Right cardiac atrium (tissue), 5 donors: ENCODE results near the gene GTF3C5. TPM values are rescaled to one million over a fixed set of nuclear protein-coding genes. Genes with fewer than 3 reads are reported as not detected.
"Not testable (repeated sequence)": the region's sequence is repeated elsewhere in the genome, so short reads cannot be mapped to it uniquely, and the experiment has no call there.

Experiments used
- ATAC-seq, 2 donors: fragments of 200-7000 bp; cut with Tn5 transposase; one replicate each; pipeline versions ENCODE4 v1.8.0 to v1.9.1; 2020; ENCODE audit warnings: moderate library complexity in 2 of 2, mild to moderate bottlenecking in 1 of 2
- DNase-seq, 3 donors: peaks; one replicate each; pipeline ENCODE4 v3.0.0-alpha.2; 2020
- H3K27ac ChIP-seq: one replicate; pipeline ENCODE4 v1.5.1; 2013; ENCODE audit warnings: mild to moderate bottlenecking, low read length, control low read depth, moderate library complexity
- H3K27me3 ChIP-seq: one replicate; pipeline ENCODE4 v1.6.1; 2013; ENCODE audit not compliant: control insufficient read depth, insufficient read depth
- H3K4me1 ChIP-seq: one replicate; pipeline ENCODE4 v1.6.1; 2013; ENCODE audit warnings: low read length; ENCODE audit not compliant: control insufficient read depth, insufficient read depth
- H3K4me3 ChIP-seq: one replicate; pipeline ENCODE4 v1.5.1; 2013; ENCODE audit warnings: low read length, control low read depth
- H3K9me3 ChIP-seq: one replicate; pipeline ENCODE4 v1.6.1; 2013; ENCODE audit warnings: low read length; ENCODE audit not compliant: control insufficient read depth
- WGBS: extraction: QIAGEN DNeasy Blood & Tissue Kit; methylation state at CpG from one replicate; pipeline ENCODE4 v1.1.7; 2013; 5-methylcytosine and 5-hydroxymethylcytosine counted together
- intact Hi-C, 4 donors: fragments of 100-400 bp; cut with DNase I; formaldehyde crosslinking; loops; one replicate each; pipeline versions ENCODE4 v1.11.0 to v1.14.0; 2022 to 2023
- polyA plus RNA-seq: library from polyadenylated mRNA; stranded (reverse); fragments of 200-250 nt; gene quantifications from one replicate; pipeline ENCODE4 v1.2.3, GENCODE V29; 2013
- total RNA-seq, 4 donors: library from RNA; stranded (reverse); fragmentation: NEBNext Ultra II Directional; extraction: Animal tissue kit (Norgen Biotek cat#: 25700); gene quantifications; one replicate each; pipeline ENCODE4 v1.2.1, GENCODE V29; 2021
- donor health status: healthy with polysubstance abuse.
- donor health status: DM: no; HTN: yes; CAD: no.
- donor health status: DM: no; HTN: no; CAD: no.
- donor health status: DM: no; HTN: yes; CAD: no; lungs with severe emphysema.
- donor health status: DM: yes; HTN: yes; CAD: no.

The GTF3C5 gene
- total and polyA plus RNA-seq, 5 donors: 28.9 to 41.1 (median 33.0) TPM

- peaks cover 3% of the 10 kb centered on the region for H3K4me1 ChIP-seq
- DNase-seq (no peak), ATAC-seq (no peak)
- 88% methylated on average over 6 of the region's 6 CpGs for WGBS
- H3K9me3 ChIP-seq: no peaks in the 10 kb centered on the region
- H3K27ac ChIP-seq: no peak overlapping the region
- no peaks in the 10 kb centered on the region for H3K27me3 ChIP-seq
- intact Hi-C loops: loop anchor here in 2 of 4 donors (5.0 kb wide), 1 partner anchor 112 kb away; no protein-coding TSS in a partner anchor
- no peak overlapping the region for H3K4me3 ChIP-seq
Observed at GRCh38 chr9:133035669-133036068, 4.9 kb downstream of the GTF3C5 start.

GRCh38 chr9:133037775-133038515, 7.1 kb downstream of the GTF3C5 start:
- DNase-seq (no peak), ATAC-seq (no peak)
- no peak overlapping the region for H3K4me3 ChIP-seq
- H3K27me3 ChIP-seq: no peaks in the 10 kb centered on the region
- H3K9me3 ChIP-seq: no peaks in the 10 kb centered on the region
- intact Hi-C loops: loop anchor here in 2 of 4 donors (5.0 kb wide), 1 partner anchor 109 kb away; no protein-coding TSS in a partner anchor
- H3K27ac ChIP-seq: no peak overlapping the region
- no peaks in the 10 kb centered on the region for H3K4me1 ChIP-seq
- whole genome bisulfite sequencing: 91% methylated on average over 25 of the region's 25 CpGs

GRCh38 chr9:133040892-133041479, 10.2 kb downstream of the GTF3C5 start:
- not testable (repeated sequence) for ATAC-seq, H3K27ac ChIP-seq, H3K4me3 ChIP-seq, H3K4me1 ChIP-seq, H3K9me3 ChIP-seq, H3K27me3 ChIP-seq
- intact Hi-C loops: loop anchor here in 1 of 4 donors (5.0 kb wide), 1 partner anchor 106 kb away; no protein-coding TSS in a partner anchor
- WGBS: 86% methylated on average over 12 of the region's 12 CpGs
- DNase-seq: peak; percentile 63 to 80 (median 76)

GRCh38 chr9:133041958-133042357, 11.2 kb downstream of the GTF3C5 start:
- intact Hi-C loops: loop anchor here in 1 of 4 donors (5.0 kb wide), 1 partner anchor 105 kb away; no protein-coding TSS in a partner anchor
- no peak for ATAC-seq

GRCh38 chr9:133042676-133043075, 11.9 kb downstream of the GTF3C5 start:
- no peaks in the 10 kb centered on the region for H3K9me3 ChIP-seq
- WGBS: 86% methylated on average over 8 of the region's 8 CpGs
- no peak for ATAC-seq
- intact Hi-C loops: loop anchor here in 1 of 4 donors (5.0 kb wide), 1 partner anchor 105 kb away; no protein-coding TSS in a partner anchor
- H3K4me3 ChIP-seq: no peak overlapping the region
- no peak overlapping the region for H3K27ac ChIP-seq
- no peak for DNase-seq
- H3K27me3 ChIP-seq: no peaks in the 10 kb centered on the region
- no peaks in the 10 kb centered on the region for H3K4me1 ChIP-seq

More at GRCh38 chr9:133041958-133042357, 11.2 kb downstream of the GTF3C5 start:
- Histone ChIP-seq H3K9me3 (no peaks in the 10 kb centered on the region), H3K27me3 (no peaks in the 10 kb centered on the region), H3K4me3 (no peak overlapping the region), H3K4me1 (no peaks in the 10 kb centered on the region), H3K27ac (no peak overlapping the region)
- DNase-seq: no peak
- WGBS: 92% methylated on average over 9 of the region's 9 CpGs

- intact Hi-C loops: loop anchor here in 1 of 4 donors (5.0 kb wide), 1 partner anchor 104 kb away; no protein-coding TSS in a partner anchor
- no peak overlapping the region for H3K4me3 ChIP-seq
- WGBS: 96% methylated on average over 16 of the region's 16 CpGs
- ATAC-seq: no peak
- no peak overlapping the region for H3K27ac ChIP-seq
- peak in 1 of 3 donors; percentile 29 for DNase-seq
- H3K4me1 ChIP-seq: no peaks in the 10 kb centered on the region
- H3K9me3 ChIP-seq: no peaks in the 10 kb centered on the region
- H3K27me3 ChIP-seq: no peaks in the 10 kb centered on the region
Observed at GRCh38 chr9:133043449-133044035, 12.7 kb downstream of the GTF3C5 start.

GRCh38 chr9:133044125-133044524, 13.3 kb downstream of the GTF3C5 start:
- ATAC-seq (no peak), DNase-seq (no peak)
- 90% methylated on average over 6 of the region's 6 CpGs for WGBS
- no peak overlapping the region for H3K4me3 ChIP-seq
- intact Hi-C loops: loop anchor here in 1 of 4 donors (5.0 kb wide), 1 partner anchor 103 kb away; no protein-coding TSS in a partner anchor
- H3K4me1 ChIP-seq: no peaks in the 10 kb centered on the region
- no peak overlapping the region for H3K27ac ChIP-seq
- H3K27me3 ChIP-seq: no peaks in the 10 kb centered on the region
- no peaks in the 10 kb centered on the region for H3K9me3 ChIP-seq

GRCh38 chr9:133044661-133045060, 13.9 kb downstream of the GTF3C5 start:
- Histone ChIP-seq H3K27me3 (no peaks in the 10 kb centered on the region), H3K9me3 (no peaks in the 10 kb centered on the region), H3K27ac (no peak overlapping the region), H3K4me3 (no peak overlapping the region), H3K4me1 (no peaks in the 10 kb centered on the region)
- intact Hi-C loops: loop anchor here in 1 of 4 donors (5.0 kb wide), 1 partner anchor 103 kb away; no protein-coding TSS in a partner anchor
- no peak for DNase-seq
- 92% methylated on average over 11 of the region's 11 CpGs for WGBS
- ATAC-seq: no peak

GRCh38 chr9:133045132-133045531, 14.3 kb downstream of the GTF3C5 start:
- intact Hi-C loops: no loop called here
- DNase-seq (no peak), ATAC-seq (no peak)
- no peaks in the 10 kb centered on the region for H3K27me3 ChIP-seq
- no peaks in the 10 kb centered on the region for H3K9me3 ChIP-seq
- 92% methylated on average over 15 of the region's 15 CpGs for WGBS
- no peaks in the 10 kb centered on the region for H3K4me1 ChIP-seq
- no peak overlapping the region for H3K27ac ChIP-seq
- H3K4me3 ChIP-seq: no peak overlapping the region

GRCh38 chr9:133046196-133046899, 15.6 kb downstream of the GTF3C5 start:
- ATAC-seq (no peak), DNase-seq (no peak)
- 97% methylated on average over 9 of the region's 9 CpGs for WGBS
- Histone ChIP-seq H3K27ac (no peak overlapping the region), H3K4me3 (no peak overlapping the region), H3K9me3 (no peaks in the 10 kb centered on the region), H3K4me1 (no peaks in the 10 kb centered on the region), H3K27me3 (no peaks in the 10 kb centered on the region)
- intact Hi-C loops: no loop called here
